GM23248 (cell line): ENCODE results near the gene FAM174C.

Experiments used
- EZH2 ChIP-seq: fragments of 200-600 bp; sonication (generic); IDR thresholded peaks from 2 replicates; pipeline ENCODE4 v1.6.1; 2018; ENCODE audit warnings: antibody characterized with exemption, mild to moderate bottlenecking; ENCODE audit not compliant: insufficient read depth, poor library complexity, severe bottlenecking
- EZH2phosphoT487 ChIP-seq: fragments of 200-600 bp; sonication (generic); IDR thresholded peaks from 2 replicates; pipeline ENCODE4 v1.6.1; 2018; ENCODE audit warnings: antibody characterized with exemption, moderate library complexity, mild to moderate bottlenecking, low read depth; ENCODE audit not compliant: insufficient read depth

GRCh38 chr19:1239796-1240737 is 35.3 kb upstream of the FAM174C start:
- TF ChIP-seq EZH2phosphoT487 (no peak), EZH2 (no peak)
